Activated CD4-positive, CD25-positive, alpha-beta regulatory T cell (primary cell): ENCODE measurements around the gene PECR.
A peak's percentile ranks its signal among the peaks of the same experiment; 100 is the strongest.

Source experiments
- DNase-seq, 4 experiments: peaks; one replicate each; lab custom pipeline; 2025; lab: John Stamatoyannopoulos, UW

Gene PECR

DNA sequence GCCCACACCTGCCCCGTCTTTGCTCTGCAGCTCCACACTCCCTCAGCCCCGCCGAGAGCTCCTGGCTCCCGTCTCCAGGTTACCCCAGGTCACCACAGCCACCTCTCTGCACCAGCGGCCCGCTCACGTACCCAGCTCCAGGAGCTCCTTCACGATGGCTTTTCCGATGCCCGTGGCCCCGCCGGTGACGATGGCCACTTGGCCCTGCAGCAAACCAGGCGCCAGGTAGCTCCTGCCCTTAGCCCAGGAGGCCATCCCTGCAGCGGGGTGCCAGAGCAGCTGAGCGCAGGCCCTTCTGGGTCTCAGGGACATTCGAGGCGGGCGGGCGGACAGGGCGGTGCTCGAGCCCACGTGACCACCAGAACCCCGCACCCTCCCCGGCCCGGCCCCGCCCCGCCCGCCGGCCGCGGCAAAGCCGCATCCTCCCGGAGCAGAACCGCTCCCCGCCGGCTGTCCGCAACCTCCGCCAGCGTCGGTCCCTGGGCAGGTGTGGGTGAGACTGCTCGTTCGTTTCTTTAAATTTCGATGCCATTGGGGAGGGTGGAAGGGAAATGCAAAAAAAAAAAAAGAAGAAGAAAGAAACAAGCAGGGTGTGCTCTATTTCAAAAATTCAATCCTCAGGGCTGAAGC lies at the start of gene PECR, which contains the start of gene TMEM169:
PECR (minus strand) TSS at position 323 of the 630 bp plus-strand sequence; CDS start at position 255, 68 bp downstream.
TMEM169 (plus strand) TSS at position 433 of the 630 bp plus-strand sequence. CDS start 14,045 bp downstream, outside the sequence.
- peak; percentile 49 to 63 (median 61) for DNase-seq

DNA sequence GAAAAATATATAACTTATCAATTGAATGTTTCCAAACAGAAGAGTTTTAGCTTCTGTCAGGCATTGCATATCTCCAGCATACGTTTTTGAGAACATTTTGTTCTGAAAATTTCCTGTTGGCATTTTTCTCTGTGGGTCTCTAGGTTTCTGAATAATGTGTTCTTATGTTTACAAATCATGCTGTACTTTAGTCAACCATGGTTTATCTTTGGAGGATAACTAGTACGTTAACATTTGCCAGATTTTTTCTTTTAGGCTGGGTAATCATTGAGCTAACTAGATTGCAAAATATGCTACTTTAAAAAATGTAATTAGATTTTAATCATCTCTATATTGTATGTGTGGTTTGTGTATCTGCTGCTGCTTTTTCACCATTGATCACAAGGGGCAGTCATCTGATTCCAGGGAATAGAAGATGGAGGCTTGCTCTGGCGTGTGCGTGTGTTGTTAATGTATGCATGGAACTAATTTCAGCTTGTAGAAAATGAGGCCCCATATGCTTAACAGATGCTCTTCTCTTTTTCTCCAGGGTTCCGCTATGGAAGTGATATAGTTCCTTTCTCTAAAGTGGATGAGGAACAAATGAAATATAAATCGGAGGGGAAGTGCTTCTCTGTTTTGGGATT lies 48.9 kb upstream of the PECR start:
- DNase-seq = no peak

DNA sequence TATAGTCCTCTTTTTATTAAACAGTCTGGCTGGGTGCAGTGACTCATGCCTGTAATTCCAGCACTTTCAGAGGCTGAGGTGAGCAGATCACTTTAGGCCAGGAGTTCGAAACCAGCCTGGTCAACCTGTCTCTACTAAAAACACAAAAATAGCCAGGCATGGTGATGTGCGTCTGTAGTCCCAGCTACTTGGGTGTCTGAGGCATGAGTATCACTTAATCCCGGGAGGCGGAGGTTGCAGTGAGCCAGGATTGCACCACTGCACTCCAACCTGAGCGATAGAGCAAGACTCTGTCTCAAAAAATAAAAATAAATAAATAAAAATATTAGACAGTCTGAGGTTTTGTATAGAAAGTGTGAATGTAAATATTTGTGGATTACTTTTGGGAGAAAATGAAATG lies 45.3 kb upstream of the PECR start:
- no peak for DNase-seq

DNA sequence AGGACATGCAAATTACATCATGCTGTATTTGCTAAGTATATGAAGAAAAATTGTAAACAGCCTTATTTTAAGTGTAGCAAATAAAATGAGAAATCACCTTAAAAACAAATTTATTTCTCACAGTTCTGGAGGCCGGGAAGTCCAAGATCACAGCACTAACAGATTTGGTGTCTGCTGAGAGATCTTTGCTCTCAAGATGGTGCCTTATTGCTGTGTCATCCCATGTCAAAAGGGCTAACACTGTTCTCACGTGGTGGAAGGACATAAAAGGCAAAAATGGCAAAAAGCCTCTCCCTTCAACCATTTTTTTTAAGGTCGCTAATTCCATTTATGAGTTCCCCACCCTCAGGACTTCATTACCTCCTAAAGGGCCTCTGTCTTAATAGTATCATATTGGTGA lies 39.6 kb upstream of the PECR start:
- no peak for DNase-seq

DNA sequence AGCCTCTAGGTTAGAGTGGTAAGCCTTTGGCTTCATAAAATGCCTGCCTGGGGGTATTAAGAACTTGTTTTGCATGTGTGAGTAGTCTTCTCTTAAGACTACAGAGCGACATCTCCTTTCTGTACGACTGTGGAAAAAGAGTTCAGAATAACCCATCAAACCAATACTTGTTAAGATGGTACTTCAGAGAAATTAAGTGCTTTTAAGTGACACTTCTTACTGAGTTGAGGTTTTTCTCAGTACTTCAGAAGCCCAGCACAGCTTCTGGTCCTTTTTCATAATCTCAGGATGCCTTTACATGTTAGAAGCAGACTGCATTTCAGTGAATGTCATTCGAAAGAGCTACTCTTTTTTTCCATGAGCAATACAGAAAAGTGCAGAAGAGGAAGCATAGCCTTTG lies 38.4 kb upstream of the PECR start:
- no peak for DNase-seq

DNA sequence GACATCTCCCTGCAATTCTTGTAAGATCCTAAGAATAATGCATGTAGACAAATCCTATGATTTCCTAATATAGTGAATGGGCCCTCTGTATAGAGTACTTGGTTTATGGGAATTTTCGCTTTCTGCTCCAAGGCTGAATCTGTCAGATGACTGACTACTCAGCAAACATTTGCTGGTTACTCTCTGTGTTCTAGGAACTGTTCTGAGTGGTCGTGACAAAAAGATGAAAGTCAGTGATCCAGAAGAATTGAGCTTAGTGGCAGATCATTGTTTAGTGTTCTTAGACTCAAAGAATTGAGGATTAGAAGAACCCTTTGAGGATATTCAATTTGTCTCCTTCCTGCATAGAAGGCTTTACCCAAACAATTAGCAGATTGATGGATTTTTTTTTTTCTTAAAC lies 37.5 kb upstream of the PECR start:
- no peak for DNase-seq

DNA sequence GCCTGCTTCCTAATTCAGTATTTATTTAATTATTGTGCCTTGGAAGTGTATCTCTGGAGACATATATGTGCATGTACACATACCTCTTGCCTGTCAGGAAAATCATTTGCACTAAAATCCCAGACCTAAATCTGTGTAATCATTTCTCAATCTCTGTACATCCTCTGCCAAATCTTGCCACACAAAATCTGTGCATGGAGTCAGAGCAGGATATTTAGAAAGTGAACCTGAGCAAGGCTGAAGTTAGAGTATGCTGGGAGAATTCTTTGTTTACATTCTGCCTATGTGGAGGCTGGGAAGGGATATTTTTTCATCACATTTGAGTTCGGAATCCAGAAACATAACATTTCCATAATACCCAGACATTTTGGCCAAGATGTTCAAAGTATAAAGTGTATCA lies 36.9 kb upstream of the PECR start:
- DNase-seq = no peak

DNA sequence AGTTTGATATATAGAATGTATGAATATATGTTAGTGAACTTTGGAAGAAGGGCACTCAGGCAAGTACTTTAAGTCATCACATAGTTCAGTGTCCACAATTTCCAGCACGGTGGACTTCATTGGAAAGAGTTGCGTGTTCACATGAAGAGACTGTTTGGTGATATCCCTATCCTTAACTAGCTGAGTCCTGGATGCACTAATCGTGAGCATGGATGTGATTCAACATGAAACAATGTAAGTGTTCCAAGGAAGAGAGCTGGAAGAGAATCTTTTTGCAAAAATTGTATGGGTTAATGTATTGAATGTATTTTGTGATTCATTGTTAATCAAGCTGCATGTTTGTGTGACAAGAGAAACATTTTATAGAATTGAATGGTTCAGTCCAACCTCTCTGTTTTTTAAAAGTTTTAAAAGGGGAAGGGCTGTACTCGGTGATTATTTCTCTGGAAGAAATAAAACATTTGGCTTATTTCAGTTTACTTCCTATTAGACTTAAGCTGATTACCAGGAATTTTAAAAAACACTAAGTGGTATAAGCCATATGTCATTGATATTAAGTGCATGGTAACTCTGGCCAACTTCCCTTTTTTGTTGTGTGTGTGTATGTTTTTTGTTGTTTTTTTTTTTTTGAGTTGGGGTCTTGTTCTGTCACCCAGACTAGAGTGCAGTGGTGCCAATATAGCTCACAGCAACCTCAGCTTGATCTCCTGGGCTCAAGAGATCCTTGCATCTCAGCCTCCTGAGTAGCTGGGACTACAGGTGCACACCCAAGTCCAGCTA lies 36.1 kb upstream of the PECR start:
- no peak for DNase-seq

DNA sequence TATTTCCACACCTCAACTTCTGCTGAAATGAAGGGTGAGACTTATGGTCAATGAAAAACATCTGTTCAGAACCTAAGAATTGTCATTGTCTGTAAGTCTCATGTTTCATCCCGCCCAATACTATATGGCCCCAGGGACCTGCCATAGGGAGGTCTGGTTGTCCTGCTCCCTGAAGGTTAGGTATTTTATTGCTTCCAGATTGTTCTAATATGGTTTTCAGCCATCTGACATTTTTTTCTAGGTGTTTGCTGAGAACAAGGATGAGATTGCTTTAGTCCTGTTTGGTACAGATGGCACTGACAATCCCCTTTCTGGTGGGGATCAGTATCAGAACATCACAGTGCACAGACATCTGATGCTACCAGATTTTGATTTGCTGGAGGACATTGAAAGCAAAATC lies 34.8 kb upstream of the PECR start:
- DNase-seq = no peak

DNA sequence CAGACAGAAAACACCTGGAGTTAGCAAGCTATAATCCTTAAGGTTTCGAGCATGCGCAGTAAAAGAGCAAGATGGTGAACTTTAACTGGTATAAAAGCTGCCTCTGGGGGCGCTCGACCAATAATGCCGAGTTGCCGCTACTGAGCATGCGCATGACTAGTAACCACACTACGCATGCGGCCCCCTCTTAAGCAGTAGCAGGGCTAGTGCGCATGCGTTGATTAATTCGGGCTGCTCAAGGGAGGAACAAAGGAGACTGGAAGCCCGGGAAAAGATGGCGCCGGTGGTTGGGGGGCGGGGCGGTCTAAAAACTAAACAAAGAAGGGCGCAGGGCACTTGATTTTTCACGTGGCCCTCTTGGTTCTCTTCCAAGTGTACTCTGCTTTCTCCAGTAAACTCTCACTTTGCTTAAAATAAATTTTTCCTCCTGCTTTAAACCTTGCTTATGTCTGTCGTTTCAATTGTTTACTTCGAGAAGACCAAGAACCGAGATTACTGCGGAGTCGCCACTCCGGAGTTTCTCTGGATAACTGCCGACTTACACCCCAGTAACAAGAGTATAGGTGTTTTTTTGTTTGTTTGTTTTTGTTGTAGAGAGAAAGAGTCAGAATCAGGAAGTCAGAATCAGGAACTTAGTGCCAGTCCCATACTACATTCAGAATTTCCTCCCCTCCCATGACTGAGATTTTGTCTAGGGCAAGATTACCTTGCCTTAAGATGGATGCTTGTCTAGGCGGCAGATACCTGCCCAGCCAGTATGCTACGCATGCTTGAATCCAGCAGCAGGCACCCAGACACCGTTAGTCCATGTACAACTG lies 33.3 kb upstream of the PECR start:
- DNase-seq = peak; percentile 90 to 97 (median 92)

DNA sequence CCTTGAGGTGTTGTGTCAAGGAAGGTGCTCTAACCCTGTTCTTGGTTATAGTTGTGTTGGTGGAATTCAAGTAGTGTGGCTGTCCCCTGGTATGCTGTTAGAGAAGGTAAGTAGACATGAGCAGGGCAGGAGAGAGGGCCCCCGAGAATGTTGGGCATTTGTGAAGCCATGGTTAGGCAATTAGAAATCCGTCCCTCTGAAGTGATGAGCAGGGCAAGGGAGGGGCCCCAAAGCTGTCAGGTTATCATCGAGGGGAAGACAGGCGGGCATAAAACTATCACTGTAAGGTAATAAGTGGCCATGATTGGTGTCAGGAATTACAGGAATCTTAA lies 32.7 kb upstream of the PECR start:
- DNase-seq = no peak

DNA sequence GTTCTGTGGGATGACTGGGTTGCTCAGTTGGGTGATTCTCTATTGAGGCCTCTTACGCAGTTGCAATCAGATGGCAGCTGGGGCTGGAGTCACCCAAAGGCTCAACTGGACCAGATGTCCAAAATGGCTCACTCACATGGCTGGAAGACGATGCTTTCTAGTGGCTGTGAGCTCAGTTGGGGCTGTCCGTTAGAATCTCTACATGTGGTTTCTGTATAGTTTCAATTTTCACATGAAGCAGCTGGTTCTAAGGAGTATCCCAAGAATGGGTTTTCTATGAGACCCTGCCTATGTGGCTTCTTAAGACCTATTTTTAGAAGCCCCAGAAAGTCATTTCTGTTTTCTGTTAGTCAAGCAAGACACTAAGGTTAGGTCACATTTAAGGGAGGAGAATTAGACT lies 32.0 kb upstream of the PECR start:
- no peak for DNase-seq

DNA sequence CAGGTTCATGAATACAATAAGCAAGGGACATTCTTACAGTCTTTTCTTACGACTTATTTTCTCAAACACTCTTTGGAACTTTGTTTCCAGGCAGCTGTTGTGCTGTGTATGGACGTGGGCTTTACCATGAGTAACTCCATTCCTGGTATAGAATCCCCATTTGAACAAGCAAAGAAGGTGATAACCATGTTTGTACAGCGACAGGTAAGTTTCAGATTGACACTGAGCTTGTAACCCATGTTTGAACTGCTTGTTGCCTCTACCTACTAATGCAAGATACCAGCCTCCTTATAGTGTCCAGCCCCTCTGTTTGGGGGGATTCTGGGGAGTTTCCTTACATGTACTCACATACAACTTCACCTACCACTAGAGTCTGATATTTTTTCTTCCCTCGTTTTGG lies 31.3 kb upstream of the PECR start:
- no peak for DNase-seq

DNA sequence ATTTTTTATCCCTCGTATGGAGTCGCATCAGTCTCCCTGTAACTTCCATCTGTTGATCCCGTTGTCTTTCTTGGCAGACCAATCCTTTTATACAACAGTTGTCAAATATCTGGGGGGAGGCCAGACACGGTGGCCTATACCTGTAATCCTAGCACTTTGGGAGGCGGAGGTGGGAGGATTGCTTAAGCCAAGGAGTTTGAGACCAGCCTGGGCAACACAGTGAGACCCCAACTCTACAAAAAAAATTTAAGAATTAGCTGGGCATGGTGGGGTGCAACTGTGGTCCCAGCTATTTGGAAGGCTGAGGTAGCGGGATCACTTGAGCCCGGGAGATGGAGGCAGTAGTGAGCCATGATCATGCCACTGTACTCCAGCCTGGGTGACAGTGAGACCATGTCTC lies 29.5 kb upstream of the PECR start:
- DNase-seq = no peak

DNA sequence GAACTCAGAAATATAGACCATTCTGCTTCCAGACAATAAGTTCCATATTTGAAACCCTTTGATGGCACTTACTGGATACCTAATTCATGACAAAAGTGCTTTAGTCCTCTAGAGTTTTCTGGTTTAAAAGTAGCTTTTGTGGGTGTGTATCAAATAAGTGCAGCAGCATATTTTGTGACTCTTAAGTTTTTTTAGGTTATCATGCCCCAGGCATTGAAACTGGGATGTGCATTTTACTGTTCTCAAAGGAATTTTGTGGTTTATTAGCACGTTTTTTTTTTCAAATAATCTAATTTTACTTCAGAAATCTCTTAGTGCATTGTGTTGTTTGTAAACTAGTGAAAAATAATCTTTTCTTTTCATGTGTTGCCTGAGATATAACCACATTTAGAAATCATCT lies 29.0 kb upstream of the PECR start:
- no peak for DNase-seq

DNA sequence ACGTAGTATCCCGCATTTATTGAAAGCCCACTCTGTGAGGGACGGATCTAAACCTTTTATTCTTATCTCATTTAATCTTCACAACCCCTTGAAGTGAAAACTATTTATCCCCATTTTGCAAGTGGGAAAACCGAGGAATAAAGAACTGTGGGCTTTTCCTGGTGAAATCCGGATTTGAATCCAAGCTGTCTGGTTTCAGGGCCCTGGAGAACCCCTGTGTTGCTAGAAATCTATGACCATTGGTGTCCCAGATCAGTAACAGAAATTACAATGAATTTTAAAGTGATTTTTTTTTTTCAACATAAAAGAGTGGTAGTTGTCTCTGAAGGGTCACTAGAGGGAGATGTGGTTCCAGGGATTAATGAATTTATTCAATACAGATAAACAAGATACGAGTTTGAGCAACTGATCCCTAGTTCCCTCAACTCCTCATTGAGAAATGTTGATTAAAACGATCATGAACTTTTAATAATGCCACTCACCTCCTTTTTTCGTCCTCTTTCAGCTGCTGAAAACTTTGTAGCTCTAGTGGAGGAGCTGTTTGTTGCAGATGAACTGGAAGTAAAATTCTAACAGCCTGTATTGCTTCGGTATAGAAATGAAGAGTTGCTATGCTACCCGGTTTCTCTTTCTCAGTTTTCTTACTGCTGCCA lies 28.5 kb upstream of the PECR start:
- DNase-seq = no peak

DNA sequence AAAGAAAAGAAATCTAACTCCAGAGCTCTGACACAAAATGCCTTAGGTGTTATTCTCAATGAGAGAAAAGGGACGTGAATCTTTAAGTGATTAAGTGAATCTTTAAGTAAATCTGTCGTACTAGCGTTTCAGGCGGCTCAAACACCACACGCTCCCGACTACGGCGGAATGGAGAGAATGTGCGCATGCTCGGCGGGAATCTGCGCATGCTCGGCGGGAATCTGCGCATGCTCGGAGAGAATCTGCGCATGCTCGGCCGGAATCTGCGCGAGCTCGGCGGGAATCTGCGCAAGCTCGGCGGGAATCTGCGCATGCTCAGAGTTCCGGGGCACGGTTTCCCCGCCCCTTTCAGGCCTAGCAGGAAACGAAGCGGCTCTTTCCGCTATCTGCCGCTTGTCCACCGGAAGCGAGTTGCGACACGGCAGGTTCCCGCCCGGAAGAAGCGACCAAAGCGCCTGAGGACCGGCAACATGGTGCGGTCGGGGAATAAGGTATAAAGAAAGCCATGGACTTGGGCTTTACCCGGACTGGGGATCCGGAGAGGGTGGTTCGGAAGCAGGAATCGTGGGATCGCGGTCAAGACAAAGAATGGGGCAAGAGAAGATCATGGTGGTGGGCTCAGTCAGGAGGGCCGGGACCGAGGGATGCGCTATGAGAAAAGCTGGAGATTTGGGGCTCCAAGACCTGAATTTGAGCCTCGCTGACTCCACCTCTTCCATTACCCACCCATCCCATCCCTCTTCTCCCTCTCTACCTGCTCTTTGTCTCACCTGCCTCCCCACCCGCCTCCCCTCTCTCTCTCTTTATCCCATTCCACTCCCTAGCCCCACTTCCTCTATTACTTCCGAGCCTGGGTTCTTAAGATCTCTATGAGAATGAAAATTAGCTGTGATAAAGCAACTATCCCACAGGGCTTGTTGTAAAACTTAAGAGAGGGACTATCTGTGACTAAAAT lies 27.6 kb upstream of the PECR start, which contains the start of gene XRCC5:
XRCC5 (plus strand) TSS at position 382 of the 955 bp plus-strand sequence; CDS start at position 471, 89 bp downstream.
- DNase-seq = peak; percentile 95 to 98 (median 96)

DNA sequence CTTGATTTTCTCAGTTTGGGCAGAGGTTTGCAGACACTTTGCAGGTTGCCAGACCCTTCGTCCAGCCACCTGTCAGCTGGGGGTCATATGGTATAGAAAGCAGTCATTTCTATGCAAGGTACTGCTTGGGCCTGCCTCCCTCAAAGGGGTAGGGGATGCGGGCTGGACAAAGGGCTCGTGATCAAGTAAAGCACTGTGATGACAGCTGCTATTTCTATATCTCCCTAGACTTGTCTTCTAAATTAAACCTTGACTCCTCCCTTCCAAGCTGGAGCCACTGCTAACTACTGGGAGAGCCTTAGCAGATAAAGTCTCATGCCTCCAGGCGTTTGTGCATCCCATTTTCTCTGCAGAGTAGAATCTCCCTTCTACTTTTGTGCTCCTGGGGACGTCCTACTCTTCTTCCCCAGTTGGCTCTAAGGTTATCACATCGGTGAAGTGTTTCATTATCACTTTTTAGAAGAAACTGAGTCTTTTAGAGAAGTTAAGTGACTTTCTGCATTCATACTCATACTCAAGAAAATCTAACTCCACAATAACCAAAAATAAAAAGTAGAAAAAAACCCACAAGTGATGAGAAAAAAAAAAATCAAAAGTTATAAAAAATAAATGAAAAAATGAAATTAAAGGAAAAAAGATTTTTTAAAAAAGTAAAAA lies 26.8 kb upstream of the PECR start:
- DNase-seq = no peak

DNA sequence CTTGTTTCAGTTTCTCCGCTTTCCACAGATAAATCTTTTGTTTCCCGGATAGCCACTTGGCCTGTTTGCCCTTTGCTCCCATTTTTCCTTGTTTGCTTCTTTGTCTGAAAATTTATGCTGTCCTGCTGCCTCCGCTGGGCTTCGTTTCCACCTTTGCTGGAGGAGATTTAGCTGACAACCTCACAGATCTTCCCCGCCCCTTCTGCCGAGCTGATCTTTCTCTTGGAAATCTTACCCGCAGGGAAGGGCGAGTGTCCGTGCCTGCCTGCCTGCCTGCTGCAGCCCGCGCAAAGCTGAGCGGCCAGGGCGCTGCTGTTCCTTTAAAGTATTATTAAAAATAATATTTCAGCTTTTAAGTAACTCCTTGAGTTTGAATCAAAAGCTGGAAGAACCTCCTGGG lies 26.2 kb upstream of the PECR start:
- DNase-seq = no peak

DNA sequence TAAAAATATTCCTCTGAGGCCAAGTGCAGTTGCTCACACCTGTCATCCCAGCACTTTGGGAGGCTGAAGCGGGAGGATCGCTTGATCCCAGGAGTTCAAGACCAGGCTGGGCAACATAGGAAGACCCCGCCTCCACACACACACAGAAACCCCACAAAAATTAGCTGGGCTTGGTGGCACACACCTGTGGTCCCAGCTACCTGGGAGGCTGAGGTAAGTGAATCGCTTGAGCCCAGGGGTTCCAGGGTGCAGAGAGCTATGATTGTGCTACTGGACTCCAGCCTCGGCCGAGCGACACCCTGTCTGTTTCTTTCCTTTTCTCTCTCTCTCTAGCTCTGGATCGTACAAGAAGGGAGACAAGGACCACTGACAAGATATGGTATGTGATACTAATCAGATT lies 25.7 kb upstream of the PECR start:
- no peak for DNase-seq
